GM19043 (cell line): ENCODE data around the gene TNS1.

Experiments
- ATAC-seq: cut with Tn5 transposase; IDR thresholded peaks from one replicate; pipeline ENCODE4 v1.9.1; 2021; ENCODE audit warnings: low read depth; ENCODE audit not compliant: unreplicated experiment

The TNS1 gene

DNA sequence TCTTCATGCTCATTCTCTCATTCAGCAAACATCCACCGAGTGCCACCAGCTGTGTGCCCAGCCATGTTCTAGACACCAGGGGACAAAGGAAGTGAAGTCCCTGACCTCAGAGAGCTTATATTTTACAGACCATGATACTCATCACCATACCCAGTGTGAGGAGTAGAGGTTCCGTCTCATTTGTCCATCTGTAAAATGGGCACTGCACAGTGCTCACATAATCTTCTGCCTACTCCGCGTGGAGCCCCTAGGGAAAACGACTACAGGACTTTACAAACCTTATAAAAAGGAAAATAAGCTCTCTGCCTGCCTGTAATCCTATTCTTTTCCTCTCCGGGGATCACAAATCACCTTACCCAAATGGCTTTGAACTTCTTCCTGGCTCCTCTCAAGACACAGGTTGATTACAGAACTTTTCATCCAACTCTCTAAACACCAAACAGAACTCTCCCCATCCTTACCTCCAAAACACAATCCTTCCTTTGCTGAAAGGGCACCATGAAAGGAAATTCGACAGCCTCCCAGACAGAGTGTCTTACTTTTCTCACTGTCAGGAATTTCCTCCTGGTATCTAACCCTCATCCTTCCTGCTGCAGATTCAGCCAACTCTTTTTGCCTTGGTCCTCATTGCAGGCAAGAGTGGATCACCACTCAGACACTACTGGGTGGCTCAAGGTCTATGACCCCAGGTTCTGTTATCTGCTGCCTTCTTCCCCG lies 99.5 kb downstream of the TNS1 start:
- no peak for ATAC-seq

- ATAC-seq: no peak
Measured at GRCh38 chr2:217902379-217903141, 100.2 kb downstream of the TNS1 start.

DNA sequence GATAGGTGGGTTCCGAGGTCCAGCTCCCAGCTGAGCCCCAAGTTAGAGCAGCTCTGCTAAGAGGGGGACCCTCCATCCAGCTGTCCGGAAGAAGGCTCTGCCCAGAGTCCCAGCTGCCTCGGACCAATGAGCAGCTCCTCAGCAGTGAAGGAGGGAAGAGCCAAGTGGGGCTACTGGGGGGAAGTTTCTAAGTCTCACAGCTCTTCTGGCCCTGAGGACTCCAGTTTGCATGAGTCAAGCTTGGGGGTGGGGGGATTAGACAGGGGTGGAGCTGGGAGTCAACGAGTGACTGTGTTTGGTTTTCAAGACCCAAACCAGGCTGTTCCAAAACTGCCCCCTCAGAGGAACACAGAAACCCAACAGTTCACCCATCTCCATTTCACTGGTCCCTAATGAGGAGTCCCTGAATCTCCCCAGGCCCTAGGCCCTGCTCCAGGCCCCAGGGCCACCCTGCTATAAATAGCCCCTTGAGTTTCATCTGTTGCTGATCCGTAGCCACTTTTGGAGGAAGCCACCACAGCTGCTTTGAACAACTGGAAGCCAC lies 100.9 kb downstream of the TNS1 start:
- ATAC-seq: no peak

DNA sequence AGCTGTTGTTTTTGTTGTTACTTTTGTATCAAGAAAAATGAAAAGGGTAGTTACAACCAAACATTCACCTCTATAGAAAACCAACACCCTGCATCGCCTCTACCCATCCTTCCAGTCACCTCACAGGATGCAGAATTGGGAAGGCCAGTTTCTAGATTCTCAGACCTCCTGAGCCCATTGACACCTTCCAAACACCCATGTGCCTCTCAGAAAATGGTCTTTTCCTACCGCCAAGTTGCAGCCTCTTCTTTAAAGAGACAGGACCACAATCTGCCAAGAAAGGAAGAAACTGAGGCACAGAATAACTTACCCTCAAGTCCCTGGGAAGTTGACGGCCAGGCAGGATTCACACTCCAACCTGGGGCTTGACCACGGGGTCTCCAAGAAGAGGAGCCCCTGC lies 101.4 kb downstream of the TNS1 start:
- no peak for ATAC-seq

GRCh38 chr2:217900780-217901360 lies 101.9 kb downstream of the TNS1 start:
- no peak for ATAC-seq

GRCh38 chr2:217900010-217900779 lies 102.6 kb downstream of the TNS1 start:
- ATAC-seq: no peak

DNA sequence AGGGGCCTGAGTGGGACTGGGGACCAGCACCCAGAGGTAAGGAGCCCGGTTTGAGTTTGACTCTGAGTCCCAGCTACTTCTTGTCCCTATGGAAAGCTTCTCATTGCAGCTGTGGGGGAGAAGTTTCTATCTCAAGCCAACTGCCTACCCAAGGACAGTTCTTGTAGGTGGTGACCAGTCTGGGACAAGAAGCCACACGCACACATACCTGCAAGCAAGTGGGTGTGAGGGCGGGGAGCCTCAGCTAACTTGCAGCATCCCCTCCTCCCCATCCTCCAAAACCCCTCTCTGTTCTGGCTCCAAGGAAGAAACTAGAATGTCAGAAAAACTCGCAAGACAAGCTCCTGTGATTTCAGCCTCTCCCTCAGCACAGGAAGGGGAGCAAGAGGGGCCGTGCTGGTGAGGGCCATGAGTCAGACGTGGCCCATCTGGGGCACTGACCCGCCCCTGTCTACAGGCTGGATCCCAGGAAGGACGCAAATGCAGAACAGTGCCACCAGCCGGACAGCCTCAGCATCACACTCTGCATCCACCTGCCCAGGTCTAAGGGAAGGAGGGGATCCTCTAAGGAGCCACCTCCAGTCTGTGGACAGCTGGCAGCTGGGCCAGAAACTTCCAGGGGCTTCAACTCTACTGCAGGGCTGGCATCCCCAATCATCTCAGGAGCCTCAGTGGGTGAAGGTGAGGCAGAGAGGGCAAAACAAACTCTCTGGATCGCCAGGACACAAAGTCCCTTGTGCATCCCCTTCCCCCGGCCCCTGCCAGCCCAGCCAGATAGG lies 103.4 kb downstream of the TNS1 start:
- no peak for ATAC-seq

GRCh38 chr2:217897816-217898806 lies 104.7 kb downstream of the TNS1 start:
- ATAC-seq: no peak

DNA sequence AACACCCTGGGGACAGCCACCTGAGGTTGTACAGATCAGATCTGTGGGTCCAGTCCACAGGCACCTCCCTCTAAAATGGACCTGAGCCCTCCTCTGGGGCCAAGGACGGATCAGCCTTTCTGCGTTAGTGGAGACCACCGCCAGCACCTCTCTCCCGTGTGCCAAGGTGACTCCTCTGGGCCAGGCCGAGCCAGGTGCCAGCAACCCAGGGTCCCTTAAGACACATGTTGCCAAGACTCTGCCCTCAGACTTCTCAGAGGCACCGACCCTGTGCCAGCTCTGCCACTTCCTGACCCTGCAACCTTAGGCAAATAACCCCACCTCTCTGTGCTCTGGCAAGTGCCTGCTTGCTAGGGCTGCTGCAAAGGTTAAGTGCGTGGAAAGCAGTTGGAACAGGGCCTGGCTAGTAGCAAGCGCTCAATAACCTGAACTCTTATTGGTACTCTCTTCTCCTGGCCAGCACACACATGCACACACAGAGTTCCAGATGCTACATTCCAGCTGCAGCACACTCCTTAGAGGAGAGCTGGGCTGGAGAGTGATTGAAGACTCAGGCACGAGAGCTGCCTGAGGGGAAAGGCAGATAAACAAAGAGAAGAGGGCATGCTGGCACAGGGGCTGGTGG lies 105.6 kb downstream of the TNS1 start:
- ATAC-seq: no peak

GRCh38 chr2:217895070-217895635 lies 107.6 kb downstream of the TNS1 start:
- ATAC-seq: no peak

GRCh38 chr2:217893440-217893839 lies 109.4 kb downstream of the TNS1 start:
- no peak for ATAC-seq

DNA sequence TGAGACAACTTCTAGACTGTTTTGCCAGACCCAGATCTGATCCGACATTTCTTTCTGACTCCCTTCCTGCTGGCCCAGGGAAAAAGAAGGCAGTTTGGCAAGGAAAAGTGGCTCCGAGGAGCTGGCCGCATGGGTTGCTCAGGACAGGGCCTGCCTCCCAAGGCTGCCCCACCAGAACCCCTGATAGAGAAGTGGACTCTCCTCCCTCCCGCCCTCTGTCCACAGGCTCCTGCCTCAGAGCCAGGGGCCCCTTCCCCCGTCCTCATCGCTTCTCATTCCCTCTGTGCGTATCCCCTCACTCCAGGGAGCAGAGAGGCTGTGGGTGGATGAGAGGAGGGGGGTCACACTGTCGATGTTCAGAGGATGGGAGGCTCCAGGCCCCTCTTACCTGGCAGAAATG lies 110.2 kb downstream of the TNS1 start:
- ATAC-seq: no peak

DNA sequence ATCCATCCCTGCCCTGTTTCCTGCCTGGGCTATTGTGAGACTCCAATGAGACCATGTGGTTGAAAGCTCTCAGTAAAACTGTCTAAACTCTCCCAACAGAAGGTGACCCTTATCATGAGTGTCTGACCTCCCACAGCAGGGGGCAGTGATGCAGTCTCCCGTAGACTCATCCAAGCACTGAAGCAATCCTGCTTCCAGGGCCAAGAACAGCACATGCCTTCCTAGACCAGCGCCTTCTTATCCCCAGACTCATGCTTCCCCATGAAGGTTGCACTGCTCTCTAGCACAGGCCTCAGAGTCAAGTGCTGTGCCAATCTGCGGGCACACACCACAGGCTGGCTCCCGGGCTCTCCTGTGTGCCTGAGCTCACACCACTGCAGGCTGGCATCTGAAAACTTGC lies 112.3 kb downstream of the TNS1 start:
- ATAC-seq: no peak

GRCh38 chr2:217889656-217890055 lies 113.1 kb downstream of the TNS1 start:
- no peak for ATAC-seq

- no peak for ATAC-seq
Measured at GRCh38 chr2:217887841-217888701, 114.7 kb downstream of the TNS1 start.

- ATAC-seq: peak; percentile 63
Measured at GRCh38 chr2:217886720-217887309, 116.0 kb downstream of the TNS1 start.

DNA sequence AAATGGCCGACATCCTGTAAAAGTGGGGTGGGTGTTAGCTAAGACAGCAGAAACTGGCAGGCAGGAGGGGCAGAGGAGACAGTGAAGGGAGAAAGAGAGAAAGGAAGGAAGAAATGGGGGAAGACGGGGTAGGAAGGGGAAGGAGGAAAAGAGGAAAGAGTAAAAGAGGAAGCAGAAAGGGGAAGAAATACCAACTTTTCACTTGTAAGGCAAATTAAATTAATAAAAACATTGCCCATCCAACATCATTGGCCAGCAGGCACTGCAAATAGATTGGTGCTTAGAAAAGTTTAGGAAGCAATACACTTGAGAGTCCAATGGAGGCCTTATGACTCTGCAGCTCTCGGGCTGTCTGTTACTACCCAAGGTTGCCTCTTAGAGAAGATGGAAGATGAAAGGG lies 116.7 kb downstream of the TNS1 start:
- no peak for ATAC-seq
